Medulla oblongata (tissue), 1 donor: ENCODE results near the gene CERCAM.
"Not testable (repeated sequence)": the region's sequence is repeated elsewhere in the genome, so short reads cannot be mapped to it uniquely, and the experiment has no call there.

Experiments
- DNase-seq: peaks from one replicate; pipeline ENCODE4 v3.0.0-alpha.2; 2015; ENCODE audit errors: extremely low spot score

Gene CERCAM

DNA sequence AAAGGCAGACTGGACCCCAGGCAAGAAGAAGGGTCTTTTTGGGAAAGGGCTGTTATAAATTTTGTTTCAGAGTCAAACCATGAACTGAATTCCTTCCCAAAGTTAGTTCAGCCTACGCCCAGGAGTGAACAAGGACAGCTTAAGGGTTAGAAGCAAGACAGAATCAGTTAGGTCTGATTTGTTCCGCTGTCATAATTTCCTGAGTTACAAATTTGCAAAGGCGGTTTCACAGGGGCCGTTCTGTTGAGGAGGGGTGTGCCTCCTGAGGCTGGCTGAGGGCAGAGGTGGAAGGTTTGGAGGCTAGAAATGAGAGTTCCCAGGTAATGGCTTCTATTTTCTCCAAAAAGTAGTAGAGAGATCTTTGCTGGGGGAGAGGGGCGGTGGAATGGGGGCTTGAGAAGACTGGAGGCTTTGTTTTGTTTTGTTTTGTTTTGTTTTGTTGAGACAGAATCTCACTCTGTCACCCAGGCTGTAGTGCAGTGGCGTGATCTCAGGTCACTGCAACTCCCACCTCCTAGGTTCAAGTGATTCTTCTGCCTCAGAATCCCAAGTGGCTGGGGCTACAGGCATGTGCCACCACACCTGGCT is 4.1 kb upstream of the CERCAM start:
- no peak for DNase-seq

DNA sequence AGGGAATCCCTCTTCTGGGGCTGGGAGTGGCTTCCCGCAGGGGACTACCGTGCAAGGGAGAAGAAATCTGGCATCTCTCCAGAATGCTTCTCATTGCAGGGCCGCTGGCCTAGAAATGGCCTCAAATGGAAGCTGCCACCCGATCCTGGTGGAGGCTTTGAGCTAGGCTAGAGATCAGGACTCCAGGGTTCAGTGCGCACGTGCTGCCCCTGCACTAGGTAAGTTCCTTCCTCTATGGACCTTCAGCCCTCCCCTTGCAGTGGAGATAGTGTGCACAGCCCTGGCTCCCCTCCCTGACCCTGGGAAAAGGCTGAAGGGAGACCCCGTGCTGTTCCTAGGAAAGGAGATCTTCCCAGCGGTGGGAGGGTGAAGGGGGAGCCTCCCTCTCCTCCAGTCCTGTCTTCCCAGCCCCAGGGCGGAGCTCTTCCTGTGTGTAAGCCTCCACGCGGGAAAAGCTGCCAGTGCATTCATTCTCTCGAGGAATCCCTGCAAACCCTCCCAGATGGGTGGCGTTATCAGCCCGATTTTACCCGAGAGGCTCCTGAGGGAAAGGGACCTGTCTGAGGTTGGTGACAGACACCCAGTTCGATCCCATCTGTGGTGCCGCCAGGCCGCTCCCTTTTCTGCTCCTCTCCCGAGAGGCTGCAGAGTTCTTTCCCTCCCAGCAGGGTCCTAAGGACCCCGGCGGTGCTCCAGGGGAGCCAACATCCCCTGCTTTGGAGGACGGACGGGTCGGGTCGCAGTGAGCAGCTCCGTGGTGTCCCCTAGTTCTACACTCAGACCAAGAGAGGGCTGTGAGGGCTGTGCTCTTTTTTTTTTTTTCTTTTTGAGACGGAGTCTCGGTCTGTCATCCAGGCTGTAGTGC is 1.4 kb upstream of the CERCAM start:
- no peak for DNase-seq

GRCh38 chr9:128420060-128420650 is 502 bp upstream of the CERCAM start:
- peak; percentile 80 for DNase-seq

- no peak for DNase-seq
Observed at GRCh38 chr9:128421482-128421996, 882 bp downstream of the CERCAM start.

- DNase-seq: not testable (repeated sequence)
Observed at GRCh38 chr9:128422022-128422782, 1.5 kb downstream of the CERCAM start.

- no peak for DNase-seq
Observed at GRCh38 chr9:128422783-128423150, 2.1 kb downstream of the CERCAM start.

DNA sequence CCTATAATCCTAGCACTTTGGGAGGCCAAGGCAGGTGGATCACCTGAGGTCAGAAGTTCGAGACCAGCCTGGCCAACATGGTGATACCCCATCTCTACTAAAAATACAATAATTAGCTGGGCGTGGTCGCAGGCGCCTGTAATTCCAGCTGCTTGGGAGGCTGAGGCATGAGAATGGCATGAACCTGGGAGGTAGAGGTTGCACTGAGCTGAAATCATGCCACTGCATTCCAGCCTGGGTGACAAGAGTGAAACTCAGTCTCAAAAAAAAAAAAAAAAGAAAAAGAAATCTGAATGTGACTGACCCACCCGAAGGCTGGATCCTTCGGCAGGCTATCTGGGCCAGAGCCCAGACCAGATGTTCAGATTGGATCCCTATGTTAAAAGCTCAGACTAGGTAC is 2.7 kb downstream of the CERCAM start:
- not testable (repeated sequence) for DNase-seq

DNA sequence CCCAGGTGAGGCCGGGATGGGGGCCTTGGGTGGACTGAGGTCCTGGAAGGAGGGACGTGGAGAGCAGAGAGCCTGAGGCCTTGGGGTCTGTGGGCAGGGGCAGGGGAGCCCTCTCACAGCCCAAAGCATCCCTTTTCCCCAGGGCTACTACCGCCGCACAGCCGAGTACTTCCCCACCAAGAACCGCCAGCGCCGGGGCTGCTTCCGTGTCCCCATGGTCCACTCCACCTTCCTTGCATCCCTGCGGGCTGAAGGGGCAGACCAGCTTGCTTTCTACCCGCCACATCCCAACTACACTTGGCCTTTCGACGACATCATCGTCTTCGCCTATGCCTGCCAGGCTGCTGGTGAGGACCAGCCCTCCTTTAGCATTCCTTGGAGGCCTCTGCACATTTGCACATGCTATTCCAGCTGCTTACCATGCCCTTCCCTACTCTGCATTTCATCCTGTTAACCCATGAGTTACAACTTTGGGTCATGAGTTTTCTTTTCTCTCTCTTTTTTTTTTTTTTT is 3.7 kb downstream of the CERCAM start:
- no peak for DNase-seq

- DNase-seq: no peak
Observed at GRCh38 chr9:128428644-128429512, 8.2 kb downstream of the CERCAM start.

DNA sequence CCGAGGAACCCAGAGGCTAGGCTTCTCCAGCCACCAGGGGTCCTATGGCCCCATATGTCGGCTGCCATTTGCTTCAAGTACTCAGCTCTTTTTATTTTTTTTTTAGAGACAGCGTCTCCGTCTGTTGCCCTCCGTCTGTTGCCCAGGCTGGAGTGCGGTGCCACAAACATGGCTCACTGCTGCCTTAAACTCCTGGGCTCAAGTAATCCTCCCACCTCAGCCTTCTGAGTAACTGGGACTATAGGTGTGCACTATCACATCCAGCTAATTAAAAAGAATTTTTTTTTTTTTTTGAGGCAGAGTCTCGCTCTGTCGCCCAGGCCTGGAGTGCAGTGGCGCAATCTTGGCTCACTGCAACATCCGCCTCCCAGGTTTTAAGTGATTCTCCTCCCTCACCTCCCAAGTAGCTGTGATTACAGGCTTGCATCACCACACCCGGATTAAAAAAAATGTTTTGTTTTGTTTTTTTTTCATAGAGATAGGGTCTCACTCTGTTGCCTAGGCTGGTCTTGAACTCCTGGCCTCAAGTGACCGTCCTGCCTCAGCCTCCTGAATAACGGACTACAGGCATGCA is 8.9 kb downstream of the CERCAM start:
- DNase-seq: no peak

DNA sequence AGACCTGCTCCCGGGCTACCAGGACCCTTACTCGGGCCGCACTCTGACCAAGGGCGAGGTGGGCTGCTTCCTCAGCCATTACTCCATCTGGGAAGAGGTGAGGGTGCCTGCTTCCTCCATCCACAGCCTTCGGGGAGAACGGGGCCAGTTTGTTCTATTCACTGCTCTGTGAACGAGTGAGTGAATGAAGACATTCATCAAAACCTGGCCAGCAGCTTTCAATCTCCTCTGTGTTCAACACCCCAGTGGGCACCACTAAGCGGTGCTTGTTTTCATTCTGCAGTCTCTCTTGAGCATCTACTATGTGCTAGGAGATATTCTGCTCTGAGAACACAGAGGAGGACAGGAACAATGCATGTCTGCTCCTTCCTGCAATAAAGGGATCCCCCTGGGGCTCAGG is 10.6 kb downstream of the CERCAM start:
- peak; percentile 30 for DNase-seq

- DNase-seq: no peak
Observed at GRCh38 chr9:128434340-128434739, 13.7 kb downstream of the CERCAM start.

DNA sequence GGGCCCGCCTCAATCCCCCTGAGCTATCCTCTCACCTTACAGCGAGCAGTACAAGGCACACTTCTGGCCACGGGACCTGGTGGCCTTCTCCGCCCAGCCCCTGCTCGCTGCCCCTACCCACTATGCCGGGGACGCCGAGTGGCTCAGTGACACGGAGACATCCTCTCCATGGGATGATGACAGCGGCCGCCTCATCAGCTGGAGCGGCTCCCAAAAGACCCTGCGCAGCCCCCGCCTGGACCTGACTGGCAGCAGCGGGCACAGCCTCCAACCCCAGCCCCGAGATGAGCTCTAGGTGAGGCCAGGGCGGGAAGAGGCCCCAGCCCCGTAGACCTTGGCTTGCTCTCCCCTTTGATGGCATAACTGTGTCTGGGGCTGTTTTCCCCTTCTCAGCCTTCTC is 15.0 kb downstream of the CERCAM start:
- DNase-seq: no peak

- peak; percentile 81 for DNase-seq
Observed at GRCh38 chr9:128438343-128439109, 17.9 kb downstream of the CERCAM start.

GRCh38 chr9:128439273-128439672 is 18.6 kb downstream of the CERCAM start:
- no peak for DNase-seq

GRCh38 chr9:128442150-128442549 is 21.5 kb downstream of the CERCAM start:
- no peak for DNase-seq

DNA sequence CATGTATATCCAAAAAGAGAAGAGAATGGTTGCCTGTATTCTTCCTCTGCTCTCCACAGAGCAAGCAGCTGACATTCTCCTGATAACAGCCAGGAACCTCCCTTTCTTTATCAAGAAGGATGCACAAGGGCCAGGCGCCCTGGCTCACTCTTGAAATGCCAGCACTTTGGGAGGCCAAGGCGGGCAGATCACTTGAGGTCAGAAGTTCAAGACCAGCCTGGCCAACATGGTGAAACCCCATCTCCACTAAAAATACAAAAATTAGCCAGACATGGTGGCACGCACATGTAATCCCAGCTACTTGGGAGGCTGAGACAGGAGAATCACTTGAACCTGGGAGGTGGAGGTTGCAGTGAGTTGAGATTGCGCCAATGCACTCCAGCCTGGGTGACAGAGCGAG is 25.8 kb downstream of the CERCAM start:
- DNase-seq: not testable (repeated sequence)

- DNase-seq: no peak
Observed at GRCh38 chr9:128448746-128449145, 28.1 kb downstream of the CERCAM start.

DNA sequence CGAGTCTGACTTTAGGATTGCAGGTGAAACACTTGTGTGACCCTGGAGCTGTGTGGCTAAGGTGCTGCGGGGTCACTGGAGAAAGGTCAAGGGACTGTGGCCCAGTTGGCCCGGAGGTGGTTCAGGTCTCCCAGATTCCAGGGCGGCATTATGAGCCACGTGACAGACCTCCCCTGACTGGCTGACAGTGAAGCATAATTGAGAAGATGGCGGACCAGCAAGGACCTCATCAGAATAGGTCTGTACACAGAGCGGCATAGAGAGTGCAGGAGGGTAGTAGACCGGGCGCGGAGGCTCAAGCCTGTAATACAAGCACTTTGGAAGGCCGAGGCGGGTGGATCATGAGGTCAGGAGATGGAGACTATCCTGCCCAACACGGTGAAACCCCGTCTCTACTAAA is 34.3 kb downstream of the CERCAM start:
- no peak for DNase-seq
